Chondrocyte (in vitro differentiated cells): ENCODE results near the gene VAV2. TPM values are rescaled to one million over a fixed set of nuclear protein-coding genes. Genes with fewer than 3 reads are reported as not detected.

ENCODE experiments used
- DNase-seq: peaks from one replicate; pipeline ENCODE4 v3.0.0; 2021; ENCODE audit warnings: mixed read lengths, low spot score
- H3K27ac Mint-ChIP-seq: one replicate; pipeline ENCODE4 v1.8.0; 2021; ENCODE audit warnings: mild to moderate bottlenecking, moderate library complexity, mixed read lengths; ENCODE audit not compliant: unreplicated experiment
- H3K27me3 Mint-ChIP-seq: 2 replicates; pipeline ENCODE4 v1.8.0; 2021; ENCODE audit warnings: low read depth, mixed read lengths
- H3K36me3 Mint-ChIP-seq: 2 replicates; pipeline ENCODE4 v1.8.0; 2021; ENCODE audit warnings: low read depth, mixed read lengths
- H3K4me1 Mint-ChIP-seq: 2 replicates; pipeline ENCODE4 v1.8.0; 2021; ENCODE audit warnings: low read depth, mild to moderate bottlenecking, mixed read lengths
- H3K4me3 Mint-ChIP-seq: one replicate; pipeline ENCODE4 v1.8.0; 2021; ENCODE audit warnings: mild to moderate bottlenecking, moderate library complexity, mixed read lengths; ENCODE audit not compliant: unreplicated experiment
- H3K9me3 Mint-ChIP-seq: 2 replicates; pipeline ENCODE4 v1.8.0; 2021; ENCODE audit warnings: low read depth, mixed read lengths
- total RNA-seq: library from RNA; stranded (reverse); gene quantifications from 3 replicates; pipeline ENCODE4 v1.2.1, GENCODE V29; 2021
- TF ChIP-seq, protein P1 (sequence below): fragments of 200-600 bp; sonication (generic); IDR thresholded peaks from 2 replicates; pipeline ENCODE4 v1.5.0; 2021; ENCODE audit warnings: antibody characterized with exemption, mild to moderate bottlenecking, moderate library complexity

The VAV2 gene
- total RNA-seq, 1 donor from 2014 or later = 17.7 TPM

DNA sequence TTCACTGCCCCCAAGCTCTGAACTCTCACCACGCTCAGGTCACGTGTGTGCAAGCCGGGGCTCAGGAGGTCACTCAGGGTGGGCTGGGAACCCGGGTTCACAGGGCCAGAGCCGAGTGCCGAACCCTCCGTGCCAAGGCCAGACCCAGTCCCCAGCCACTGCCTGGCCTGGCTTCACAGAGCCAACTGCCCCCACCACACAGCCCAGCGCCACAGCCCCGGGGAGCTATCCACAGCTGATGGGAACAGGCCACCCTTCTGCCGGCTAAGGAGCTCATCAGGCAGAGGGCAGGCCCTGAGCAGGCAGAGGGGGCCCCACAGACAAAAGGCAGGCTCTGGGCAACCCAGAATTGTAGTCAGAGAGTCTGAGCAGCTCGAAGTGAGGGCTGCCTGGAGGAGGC lies 117.0 kb downstream of the VAV2 start:
- TF ChIP-seq, protein P1, sequence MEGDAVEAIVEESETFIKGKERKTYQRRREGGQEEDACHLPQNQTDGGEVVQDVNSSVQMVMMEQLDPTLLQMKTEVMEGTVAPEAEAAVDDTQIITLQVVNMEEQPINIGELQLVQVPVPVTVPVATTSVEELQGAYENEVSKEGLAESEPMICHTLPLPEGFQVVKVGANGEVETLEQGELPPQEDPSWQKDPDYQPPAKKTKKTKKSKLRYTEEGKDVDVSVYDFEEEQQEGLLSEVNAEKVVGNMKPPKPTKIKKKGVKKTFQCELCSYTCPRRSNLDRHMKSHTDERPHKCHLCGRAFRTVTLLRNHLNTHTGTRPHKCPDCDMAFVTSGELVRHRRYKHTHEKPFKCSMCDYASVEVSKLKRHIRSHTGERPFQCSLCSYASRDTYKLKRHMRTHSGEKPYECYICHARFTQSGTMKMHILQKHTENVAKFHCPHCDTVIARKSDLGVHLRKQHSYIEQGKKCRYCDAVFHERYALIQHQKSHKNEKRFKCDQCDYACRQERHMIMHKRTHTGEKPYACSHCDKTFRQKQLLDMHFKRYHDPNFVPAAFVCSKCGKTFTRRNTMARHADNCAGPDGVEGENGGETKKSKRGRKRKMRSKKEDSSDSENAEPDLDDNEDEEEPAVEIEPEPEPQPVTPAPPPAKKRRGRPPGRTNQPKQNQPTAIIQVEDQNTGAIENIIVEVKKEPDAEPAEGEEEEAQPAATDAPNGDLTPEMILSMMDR = no peak
- Mint-ChIP-seq H3K27ac (no peak overlapping the region), H3K9me3 (no peaks in the 10 kb centered on the region), H3K27me3 (no peaks in the 10 kb centered on the region), H3K4me1 (peaks cover 45% of the 10 kb centered on the region), H3K4me3 (no peak overlapping the region), H3K36me3 (no peaks in the 10 kb centered on the region)
- no peak for DNase-seq

DNA sequence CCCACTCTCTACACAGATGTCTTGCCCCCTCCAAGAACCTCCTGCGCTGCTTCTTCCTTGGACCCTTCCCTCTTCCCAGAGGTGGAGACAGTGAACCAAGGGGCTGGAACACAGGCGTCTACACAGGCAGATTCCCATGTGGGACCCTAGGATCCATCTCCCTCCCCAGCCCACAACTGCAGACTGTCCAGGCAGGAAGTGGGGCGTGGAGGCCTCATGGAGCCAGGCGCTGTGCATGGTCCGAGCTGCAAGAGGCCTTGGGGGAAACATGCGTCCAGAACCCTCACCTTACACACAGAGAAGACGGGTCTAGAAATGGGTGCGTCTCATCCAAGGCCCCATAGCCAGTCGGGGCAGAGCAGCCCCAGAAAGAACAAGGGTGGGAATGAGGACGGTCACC lies 117.5 kb downstream of the VAV2 start:
- Mint-ChIP-seq H3K4me1 (peaks cover 49% of the 10 kb centered on the region), H3K9me3 (no peaks in the 10 kb centered on the region), H3K27ac (peak overlapping the region; percentile 91), H3K4me3 (no peak overlapping the region), H3K36me3 (no peaks in the 10 kb centered on the region), H3K27me3 (no peaks in the 10 kb centered on the region)
- no peak for DNase-seq
- TF ChIP-seq, protein P1 = no peak

DNA sequence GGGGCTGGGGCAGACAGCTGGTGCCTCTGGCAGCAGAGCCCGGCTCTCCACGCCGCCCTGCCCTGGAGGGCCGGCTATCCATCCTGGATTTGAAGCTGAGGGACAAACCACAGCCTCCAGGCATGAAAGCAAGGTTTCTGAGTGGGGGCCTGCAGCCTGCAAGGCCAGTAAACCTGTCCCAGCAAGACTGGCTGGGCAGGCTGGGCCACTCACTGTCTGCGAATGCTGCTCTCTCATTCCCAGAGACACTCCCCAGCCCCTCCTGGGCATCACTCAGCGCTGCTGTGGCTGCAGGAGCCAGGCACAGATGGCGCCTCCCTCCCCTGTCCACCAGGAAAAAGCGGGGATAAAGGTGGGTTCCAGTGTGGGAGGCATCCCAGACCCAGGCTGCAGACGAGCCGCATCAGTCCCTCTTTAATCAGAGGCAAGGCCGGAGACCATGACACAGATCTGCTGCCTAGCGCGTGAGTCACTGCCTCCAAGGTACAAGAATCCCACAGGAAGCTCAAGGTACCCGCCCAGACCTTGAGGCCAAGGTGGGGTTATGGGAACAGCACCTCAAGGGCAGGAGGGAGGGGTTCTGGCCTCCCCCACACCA lies 118.0 kb downstream of the VAV2 start:
- Mint-ChIP-seq H3K36me3 (no peaks in the 10 kb centered on the region), H3K9me3 (no peaks in the 10 kb centered on the region), H3K4me1 (peaks cover 50% of the 10 kb centered on the region), H3K27ac (peak overlapping the region; percentile 91), H3K27me3 (no peaks in the 10 kb centered on the region), H3K4me3 (peak overlapping the region; percentile 22)
- no peak for DNase-seq
- TF ChIP-seq, protein P1 = no peak

DNA sequence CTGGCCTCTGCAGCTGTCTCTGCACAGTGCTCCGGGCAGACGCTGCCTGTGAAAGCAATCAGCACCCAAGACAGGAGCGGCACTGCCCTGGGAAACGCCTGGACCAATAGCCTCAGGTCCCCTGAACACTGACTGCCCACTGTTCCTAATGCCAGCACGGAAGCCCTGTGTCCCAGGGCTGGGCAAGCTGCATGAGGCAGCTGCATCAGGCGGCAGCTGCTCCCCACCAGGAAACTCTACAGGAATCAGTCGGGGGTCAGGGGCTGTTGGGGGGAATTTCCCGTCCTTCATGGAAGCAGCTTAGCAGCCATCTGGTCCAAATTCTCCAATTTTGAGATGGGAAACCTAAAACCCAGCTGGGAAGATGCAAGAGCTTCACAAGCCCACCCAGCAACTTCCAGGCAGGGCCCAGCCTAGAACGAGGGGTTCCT lies 118.6 kb downstream of the VAV2 start:
- Mint-ChIP-seq H3K27ac (peak overlapping the region; percentile 91), H3K4me1 (peaks cover 52% of the 10 kb centered on the region)

DNA sequence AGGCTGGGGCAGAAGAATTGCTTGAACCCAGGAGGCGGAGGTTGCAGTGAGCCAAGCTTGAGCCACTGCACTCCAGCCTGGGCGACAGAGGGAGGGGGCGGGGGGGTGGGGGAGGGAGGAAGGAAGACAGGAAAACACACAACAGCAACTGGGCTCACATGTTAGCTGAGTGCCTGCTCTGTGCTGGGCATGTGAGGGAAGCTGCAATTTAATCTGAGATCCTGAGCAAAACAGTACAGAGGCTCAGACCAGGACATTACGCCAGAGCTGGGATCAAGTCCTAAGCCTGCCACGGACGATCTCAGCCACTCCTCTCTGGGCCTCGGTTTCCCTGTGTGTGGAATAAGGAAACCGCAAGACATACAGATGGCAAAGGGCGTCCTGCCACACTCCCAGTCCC lies 119.1 kb downstream of the VAV2 start:
- no peaks in the 10 kb centered on the region for H3K27me3 Mint-ChIP-seq
- TF ChIP-seq, protein P1 = no peak
- no peak for DNase-seq
- H3K36me3 Mint-ChIP-seq = no peaks in the 10 kb centered on the region
- H3K4me3 Mint-ChIP-seq = no peak overlapping the region
- peak overlapping the region; percentile 91 for H3K27ac Mint-ChIP-seq
- H3K4me1 Mint-ChIP-seq = peaks cover 54% of the 10 kb centered on the region
- H3K9me3 Mint-ChIP-seq = no peaks in the 10 kb centered on the region

More for the DNA sequence above, 118.6 kb downstream of the VAV2 start:
- no peak for DNase-seq
- TF ChIP-seq, protein P1 = no peak
- Mint-ChIP-seq H3K9me3 (no peaks in the 10 kb centered on the region), H3K36me3 (no peaks in the 10 kb centered on the region), H3K4me3 (peak overlapping the region; percentile 16), H3K27me3 (no peaks in the 10 kb centered on the region)
